Ovary (tissue), 3 donors: ENCODE data around the gene GREM2.

ENCODE experiments used
- POLR2A ChIP-seq: fragments of 450-650 bp; IDR thresholded peaks from one replicate; pipeline ENCODE4 v1.6.1; 2017; ENCODE audit warnings: antibody characterized with exemption, mild to moderate bottlenecking, moderate library complexity
- TF ChIP-seq, protein P1 (sequence below), 3 donors: fragments of 450-650 bp in 2 of 3; fragments of 200-600 bp in 1 of 3; IDR thresholded peaks; one replicate each; pipeline versions ENCODE4 v1.5.1 to v1.8.0; 2016 to 2022; ENCODE audit warnings: antibody characterized with exemption in 3 of 3, mild to moderate bottlenecking in 1 of 3
- donor health status: DM: no; HTN: no; CAD: no.

DNA sequence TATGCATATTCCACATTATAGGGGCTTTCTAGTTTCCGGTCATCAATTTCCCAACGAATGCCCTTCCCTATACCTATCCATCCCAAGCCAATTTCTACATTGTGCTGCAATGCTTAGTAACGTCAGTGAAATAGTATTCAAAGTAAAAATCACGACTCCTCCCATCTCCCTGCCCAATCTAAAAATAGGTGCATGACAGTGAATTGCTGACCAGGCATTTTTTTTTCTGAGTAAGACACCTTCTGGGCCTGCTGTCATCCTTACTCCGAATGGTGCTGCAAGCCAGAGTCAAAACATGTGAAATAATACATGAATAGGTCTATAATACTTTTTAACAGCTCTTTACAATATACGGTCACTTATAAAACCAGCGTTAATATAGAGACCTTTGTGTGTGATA lies 120.2 kb downstream of the GREM2 start:
- TF ChIP-seq, protein P1, sequence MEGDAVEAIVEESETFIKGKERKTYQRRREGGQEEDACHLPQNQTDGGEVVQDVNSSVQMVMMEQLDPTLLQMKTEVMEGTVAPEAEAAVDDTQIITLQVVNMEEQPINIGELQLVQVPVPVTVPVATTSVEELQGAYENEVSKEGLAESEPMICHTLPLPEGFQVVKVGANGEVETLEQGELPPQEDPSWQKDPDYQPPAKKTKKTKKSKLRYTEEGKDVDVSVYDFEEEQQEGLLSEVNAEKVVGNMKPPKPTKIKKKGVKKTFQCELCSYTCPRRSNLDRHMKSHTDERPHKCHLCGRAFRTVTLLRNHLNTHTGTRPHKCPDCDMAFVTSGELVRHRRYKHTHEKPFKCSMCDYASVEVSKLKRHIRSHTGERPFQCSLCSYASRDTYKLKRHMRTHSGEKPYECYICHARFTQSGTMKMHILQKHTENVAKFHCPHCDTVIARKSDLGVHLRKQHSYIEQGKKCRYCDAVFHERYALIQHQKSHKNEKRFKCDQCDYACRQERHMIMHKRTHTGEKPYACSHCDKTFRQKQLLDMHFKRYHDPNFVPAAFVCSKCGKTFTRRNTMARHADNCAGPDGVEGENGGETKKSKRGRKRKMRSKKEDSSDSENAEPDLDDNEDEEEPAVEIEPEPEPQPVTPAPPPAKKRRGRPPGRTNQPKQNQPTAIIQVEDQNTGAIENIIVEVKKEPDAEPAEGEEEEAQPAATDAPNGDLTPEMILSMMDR (IDR thresholded peaks at IDR 0.05): no peak
- no peak for TF ChIP-seq POLR2A
